CD8-positive, alpha-beta memory T cell (primary cell): ENCODE measurements around the gene ATXN7L3. TPM values are rescaled to one million over a fixed set of nuclear protein-coding genes. Genes with fewer than 3 reads are reported as not detected.

Experiments used
- CTCF ChIA-PET: fragments of 350-600 bp; sonication (Branson Sonifier 250); formaldehyde crosslinking; loops from one replicate; lab custom pipeline; 2021; ENCODE audit warnings: antibody characterized with exemption; lab: Charles Lee
- POLR2A ChIA-PET: fragments of 350-600 bp; sonication (Branson Sonifier 250); formaldehyde crosslinking; loops from one replicate; lab custom pipeline; 2021; ENCODE audit warnings: antibody characterized with exemption; lab: Charles Lee
- DNase-seq, 5 donors: peaks; one replicate each; pipeline versions ENCODE4 v3.0.0 to v3.0.0-alpha.2; 2020 to 2022; ENCODE audit warnings: mixed read lengths in 1 of 5
- H3K27ac ChIP-seq: one replicate; pipeline ENCODE4 v1.7.0; 2013; ENCODE audit warnings: low read depth, mild to moderate bottlenecking, low read length, moderate library complexity
- H3K27me3 ChIP-seq: 2 replicates; pipeline ENCODE4 v1.7.0; 2013; ENCODE audit warnings: low read length, mild to moderate bottlenecking; ENCODE audit not compliant: insufficient read depth, poor library complexity, severe bottlenecking
- H3K36me3 ChIP-seq: 2 replicates; pipeline ENCODE4 v1.7.0; 2013; ENCODE audit warnings: mild to moderate bottlenecking, low read length, moderate library complexity; ENCODE audit not compliant: insufficient read depth
- H3K4me1 ChIP-seq: 2 replicates; pipeline ENCODE4 v1.7.0; 2013; ENCODE audit warnings: mild to moderate bottlenecking, low read length, moderate library complexity; ENCODE audit not compliant: insufficient read depth
- H3K4me3 ChIP-seq: 2 replicates; pipeline ENCODE4 v1.7.0; 2013; ENCODE audit warnings: mild to moderate bottlenecking, low read length
- H3K9me3 ChIP-seq: 2 replicates; pipeline ENCODE4 v1.7.0; 2013; ENCODE audit warnings: mild to moderate bottlenecking, low read length
- H3K27ac Mint-ChIP-seq, 8 donors: one replicate each; pipeline ENCODE4 v1.8.0; 2020 to 2021; ENCODE audit warnings: mixed read lengths in 8 of 8, mild to moderate bottlenecking in 6 of 8, inconsistent platforms in 3 of 8, moderate library complexity in 3 of 8
- H3K27me3 Mint-ChIP-seq, 2 donors: one replicate each; pipeline ENCODE4 v1.8.0; 2020 to 2021; ENCODE audit warnings: mixed read lengths in 2 of 2, mild to moderate bottlenecking in 1 of 2, moderate library complexity in 1 of 2
- H3K36me3 Mint-ChIP-seq, 3 donors: one replicate each; pipeline ENCODE4 v1.8.0; 2020 to 2021; ENCODE audit warnings: mixed read lengths in 3 of 3, inconsistent platforms in 1 of 3, mild to moderate bottlenecking in 1 of 3
- H3K4me1 Mint-ChIP-seq, 3 donors: one replicate each; pipeline ENCODE4 v1.8.0; 2020 to 2021; ENCODE audit warnings: mixed read lengths in 3 of 3, inconsistent platforms in 1 of 3, mild to moderate bottlenecking in 1 of 3
- H3K4me3 Mint-ChIP-seq, 7 donors: one replicate each; pipeline ENCODE4 v1.8.0; 2020 to 2021; ENCODE audit warnings: mixed read lengths in 7 of 7, mild to moderate bottlenecking in 6 of 7, moderate library complexity in 4 of 7, inconsistent platforms in 2 of 7
- H3K9me3 Mint-ChIP-seq, 5 donors: one replicate each; pipeline ENCODE4 v1.8.0; 2020 to 2022; ENCODE audit warnings: mixed read lengths in 5 of 5, mild to moderate bottlenecking in 3 of 5, moderate library complexity in 2 of 5, inconsistent platforms in 1 of 5
- polyA plus RNA-seq: library from polyadenylated mRNA; unstranded; fragments of 300-500 nt; fragmentation: Illumina TruSeq; gene quantifications from one replicate; pipeline ENCODE4 v1.2.3, GENCODE V29; 2021
- total RNA-seq, 2 experiments: library from RNA; stranded (reverse); gene quantifications; one replicate each; pipeline ENCODE4 v1.2.3, GENCODE V29; 2021

The ATXN7L3 gene
- total and polyA plus RNA-seq, 3 experiments from 2014 or later = 15.4 to 111 (median 96.6) TPM

GRCh38 chr17:44211281-44212265 is 11.9 kb upstream of the ATXN7L3 start:
- Histone ChIP-seq H3K36me3 (peaks cover 64% of the 10 kb centered on the region), H3K4me1 (peaks cover 62% of the 10 kb centered on the region), H3K27ac (no peak overlapping the region), H3K27me3 (no peaks in the 10 kb centered on the region), H3K9me3 (no peaks in the 10 kb centered on the region), H3K4me3 (no peak overlapping the region)
- DNase-seq = no peak
- peaks cover 17 to 83% (median 25%) of the 10 kb centered on the region in 3 donors for H3K36me3 Mint-ChIP-seq
- H3K27ac Mint-ChIP-seq = peak overlapping the region in 3 of 8 donors; percentile 12 to 75 (median 33)
- H3K4me1 Mint-ChIP-seq = peaks cover 41 to 64% (median 42%) of the 10 kb centered on the region in 3 donors
- ChIA-PET POLR2A (interaction anchor here (1.7 to 4.0 kb wide), 4 partner anchors 9 to 134 kb away, joined by 7 to 58 read pairs (median 25); partner anchors contain the start of genes GRN, SLC25A39, TMUB2 and UBTF), CTCF (interaction anchor here (1.1 to 11.1 kb wide), 18 partner anchors 9 to 152 kb away, joined by 3 to 100 read pairs (median 14); partner anchors contain the start of genes FAM171A2, GRN, HDAC5 and RUNDC3A)
- H3K27me3 Mint-ChIP-seq = peaks cover 0 to 3% of the 10 kb centered on the region in 2 donors
- H3K9me3 Mint-ChIP-seq = no peaks in the 10 kb centered on the region
- H3K4me3 Mint-ChIP-seq = peak overlapping the region in 1 of 7 donors; percentile 26

DNA sequence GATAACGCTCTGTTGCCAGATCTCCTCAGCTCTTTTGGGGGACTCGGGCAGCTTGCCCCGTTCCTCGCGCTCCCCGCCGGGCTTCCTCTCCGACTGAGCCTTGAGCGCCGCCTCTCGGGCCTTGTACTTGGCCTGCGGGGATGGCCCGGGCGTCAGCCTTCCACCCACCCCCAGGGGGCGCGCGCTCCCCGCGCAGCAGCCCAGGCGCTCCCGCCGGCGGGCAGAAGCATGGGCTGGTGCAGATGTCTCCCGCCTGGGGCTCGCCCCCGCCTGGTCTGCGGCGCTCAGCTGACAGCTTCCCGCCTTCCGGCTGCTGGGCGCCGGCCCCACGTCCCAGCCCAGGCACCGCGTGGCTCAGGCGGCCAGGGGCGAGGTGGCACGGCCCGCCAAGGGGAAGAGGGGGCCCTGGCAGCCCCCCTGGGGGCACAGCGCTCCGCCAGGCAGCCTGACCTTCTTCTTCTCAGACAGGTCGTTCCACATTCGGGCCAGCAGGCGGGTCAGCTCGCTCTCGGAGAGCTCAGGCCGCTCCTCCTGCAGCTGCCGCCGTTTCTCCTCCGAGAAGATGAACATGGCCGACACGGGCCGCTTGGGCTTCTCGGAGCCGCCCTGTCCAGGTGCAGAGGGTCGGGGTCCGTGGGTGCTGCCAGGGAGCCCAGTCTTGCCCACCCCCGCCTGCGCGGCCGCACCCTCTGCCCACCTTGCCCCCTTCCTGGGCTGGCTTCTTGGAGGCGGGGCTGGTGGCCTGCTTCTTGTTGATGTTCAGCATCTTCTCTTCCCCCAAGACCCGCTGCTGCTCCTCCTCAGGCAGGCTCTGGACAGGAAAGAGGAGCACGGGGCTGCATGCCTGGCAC is 10.9 kb upstream of the ATXN7L3 start:
- Mint-ChIP-seq H3K27ac (peak overlapping the region; percentile 57 to 96 (median 80)), H3K9me3 (no peaks in the 10 kb centered on the region), H3K4me1 (peaks cover 33 to 58% (median 36%) of the 10 kb centered on the region in 3 donors), H3K27me3 (peaks cover 0 to 3% of the 10 kb centered on the region in 2 donors), H3K36me3 (peaks cover 11 to 82% (median 22%) of the 10 kb centered on the region in 3 donors), H3K4me3 (peak overlapping the region in 6 of 7 donors; percentile 12 to 57 (median 39))
- H3K27me3 ChIP-seq = no peaks in the 10 kb centered on the region
- H3K4me1 ChIP-seq = peaks cover 51% of the 10 kb centered on the region
- H3K4me3 ChIP-seq = peak overlapping the region; percentile 26
- ChIA-PET POLR2A (interaction anchor here (0.6 to 4.0 kb wide), 7 partner anchors 10 to 140 kb away, joined by 3 to 58 read pairs (median 7); partner anchors contain the start of genes ATXN7L3, GRN, SLC25A39 and TMUB2), CTCF (interaction anchor here (1.0 to 11.1 kb wide), 43 partner anchors 9 to 213 kb away, joined by 3 to 100 read pairs (median 6); partner anchors contain the start of genes FAM171A2, GRN, HDAC5 and HROB)
- H3K9me3 ChIP-seq = no peaks in the 10 kb centered on the region
- H3K36me3 ChIP-seq = peaks cover 59% of the 10 kb centered on the region
- no peak overlapping the region for H3K27ac ChIP-seq
- peak; percentile 87 to 94 (median 91) for DNase-seq

- H3K36me3 ChIP-seq = peaks cover 52% of the 10 kb centered on the region
- no peaks in the 10 kb centered on the region for H3K27me3 ChIP-seq
- H3K27ac Mint-ChIP-seq = peak overlapping the region; percentile 57 to 96 (median 80)
- H3K36me3 Mint-ChIP-seq = peaks cover 9 to 77% (median 18%) of the 10 kb centered on the region in 3 donors
- H3K4me3 ChIP-seq = peak overlapping the region; percentile 26
- peak overlapping the region in 6 of 7 donors; percentile 12 to 57 (median 39) for H3K4me3 Mint-ChIP-seq
- no peaks in the 10 kb centered on the region for H3K9me3 ChIP-seq
- ChIA-PET CTCF (interaction anchor here (1.0 to 11.1 kb wide), 42 partner anchors 9 to 213 kb away, joined by 3 to 100 read pairs (median 6); partner anchors contain the start of genes FAM171A2, GRN, HDAC5 and HROB), POLR2A (interaction anchor here (0.6 to 4.0 kb wide), 7 partner anchors 10 to 140 kb away, joined by 3 to 58 read pairs (median 7); partner anchors contain the start of genes ATXN7L3, GRN, SLC25A39 and TMUB2)
- no peaks in the 10 kb centered on the region for H3K9me3 Mint-ChIP-seq
- H3K4me1 Mint-ChIP-seq = peaks cover 26 to 51% (median 29%) of the 10 kb centered on the region in 3 donors
- DNase-seq = no peak
- peaks cover 0 to 3% of the 10 kb centered on the region in 2 donors for H3K27me3 Mint-ChIP-seq
- H3K27ac ChIP-seq = no peak overlapping the region
- peaks cover 44% of the 10 kb centered on the region for H3K4me1 ChIP-seq
These were observed 10.2 kb upstream of the ATXN7L3 start for GRCh38 chr17:44209786-44210341.

DNA sequence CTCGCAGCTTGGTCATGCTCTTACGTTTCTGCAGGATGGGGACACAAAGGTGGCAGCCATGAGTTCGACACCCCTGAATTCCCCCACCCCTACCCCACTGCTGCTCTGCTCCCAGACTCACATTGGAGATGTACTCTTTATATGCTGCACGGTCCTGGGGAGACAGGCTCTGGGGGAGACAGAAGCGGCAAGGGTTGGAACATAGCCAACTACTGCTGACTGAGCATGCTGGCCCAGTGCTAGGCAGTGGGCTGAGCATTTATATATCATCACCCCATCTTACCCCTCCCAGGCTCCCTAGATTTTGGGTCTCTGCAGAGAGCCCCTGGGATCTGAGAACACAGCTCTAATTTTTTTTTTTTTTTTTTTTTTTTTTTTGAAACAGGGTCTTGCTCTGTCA is 8.1 kb upstream of the ATXN7L3 start:
- DNase-seq = no peak
- Mint-ChIP-seq H3K4me3 (no peak overlapping the region), H3K36me3 (peaks cover 6 to 55% (median 8%) of the 10 kb centered on the region in 3 donors), H3K9me3 (no peaks in the 10 kb centered on the region), H3K4me1 (peaks cover 23 to 44% (median 25%) of the 10 kb centered on the region in 3 donors), H3K27me3 (peaks cover 0 to 4% of the 10 kb centered on the region in 2 donors), H3K27ac (peak overlapping the region in 1 of 8 donors; percentile 64)
- H3K9me3 ChIP-seq = no peaks in the 10 kb centered on the region
- H3K4me1 ChIP-seq = peaks cover 38% of the 10 kb centered on the region
- no peaks in the 10 kb centered on the region for H3K27me3 ChIP-seq
- no peak overlapping the region for H3K4me3 ChIP-seq
- no peak overlapping the region for H3K27ac ChIP-seq
- CTCF ChIA-PET = interaction anchor here (1.3 to 11.1 kb wide), 4 partner anchors 13 to 138 kb away, joined by 6 to 100 read pairs (median 50); partner anchors contain the start of genes GRN, SLC25A39 and UBTF
- peaks cover 44% of the 10 kb centered on the region for H3K36me3 ChIP-seq
- POLR2A ChIA-PET = no interaction called here

GRCh38 chr17:44207319-44207718 is 7.6 kb upstream of the ATXN7L3 start:
- no peak overlapping the region for H3K4me3 Mint-ChIP-seq
- ChIA-PET CTCF (interaction anchor here (1.3 to 11.1 kb wide), 3 partner anchors 10 to 138 kb away, joined by 6 to 100 read pairs (median 11); partner anchors contain the start of gene GRN), POLR2A (no interaction called here)
- H3K27me3 Mint-ChIP-seq = peaks cover 0 to 4% of the 10 kb centered on the region in 2 donors
- peaks cover 38% of the 10 kb centered on the region for H3K4me1 ChIP-seq
- H3K9me3 ChIP-seq = no peaks in the 10 kb centered on the region
- peaks cover 44% of the 10 kb centered on the region for H3K36me3 ChIP-seq
- no peaks in the 10 kb centered on the region for H3K27me3 ChIP-seq
- H3K9me3 Mint-ChIP-seq = no peaks in the 10 kb centered on the region
- no peak overlapping the region for H3K4me3 ChIP-seq
- peaks cover 6 to 54% (median 8%) of the 10 kb centered on the region in 3 donors for H3K36me3 Mint-ChIP-seq
- peak overlapping the region in 1 of 8 donors; percentile 64 for H3K27ac Mint-ChIP-seq
- H3K4me1 Mint-ChIP-seq = peaks cover 26 to 47% (median 26%) of the 10 kb centered on the region in 3 donors
- no peak overlapping the region for H3K27ac ChIP-seq
- DNase-seq = no peak

DNA sequence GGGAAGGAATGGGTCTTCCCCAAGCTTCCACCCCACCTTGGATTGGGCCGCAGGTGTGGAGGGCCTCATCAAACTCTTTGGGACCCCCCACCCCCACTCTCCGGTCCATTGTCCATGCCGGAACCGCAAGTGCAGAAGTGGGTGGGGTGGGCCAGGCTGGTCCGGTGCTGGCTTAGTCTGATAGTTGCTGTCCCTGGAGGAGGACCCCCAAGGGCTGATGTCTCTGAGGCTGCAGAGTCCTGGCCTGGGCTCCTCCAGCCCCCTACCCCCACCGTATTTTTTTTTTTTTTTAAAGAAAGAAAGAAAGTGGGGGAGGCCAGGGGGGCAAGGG is 7.1 kb upstream of the ATXN7L3 start:
- POLR2A ChIA-PET = interaction anchor here (1.0 to 1.7 kb wide), 3 partner anchors 11 to 120 kb away, joined by 3 to 10 read pairs (median 5); partner anchors contain the start of gene UBTF

More for the DNA sequence above, 7.1 kb upstream of the ATXN7L3 start:
- H3K36me3 ChIP-seq = peaks cover 43% of the 10 kb centered on the region
- peaks cover 38% of the 10 kb centered on the region for H3K4me1 ChIP-seq
- H3K27me3 ChIP-seq = no peaks in the 10 kb centered on the region
- Mint-ChIP-seq H3K36me3 (peaks cover 6 to 49% (median 8%) of the 10 kb centered on the region in 3 donors), H3K9me3 (no peaks in the 10 kb centered on the region), H3K4me1 (peaks cover 26 to 47% (median 26%) of the 10 kb centered on the region in 3 donors), H3K27ac (no peak overlapping the region), H3K4me3 (no peak overlapping the region), H3K27me3 (peaks cover 0 to 4% of the 10 kb centered on the region in 2 donors)
- no peaks in the 10 kb centered on the region for H3K9me3 ChIP-seq
- no peak for DNase-seq
- H3K27ac ChIP-seq = no peak overlapping the region
- H3K4me3 ChIP-seq = no peak overlapping the region
- CTCF ChIA-PET = interaction anchor here (1.3 to 11.1 kb wide), 6 partner anchors 10 to 144 kb away, joined by 3 to 100 read pairs (median 6); partner anchors contain the start of genes GRN and HDAC5
